ENCODE data around the gene TANGO6. TPM values are rescaled to one million over a fixed set of nuclear protein-coding genes. Genes with fewer than 3 reads are reported as not detected.
A peak's percentile ranks its signal among the peaks of the same experiment; 100 is the strongest.

TANGO6 gene
- total RNA-seq, 1 experiment from 2014 or later = 16.7 TPM

DNA sequence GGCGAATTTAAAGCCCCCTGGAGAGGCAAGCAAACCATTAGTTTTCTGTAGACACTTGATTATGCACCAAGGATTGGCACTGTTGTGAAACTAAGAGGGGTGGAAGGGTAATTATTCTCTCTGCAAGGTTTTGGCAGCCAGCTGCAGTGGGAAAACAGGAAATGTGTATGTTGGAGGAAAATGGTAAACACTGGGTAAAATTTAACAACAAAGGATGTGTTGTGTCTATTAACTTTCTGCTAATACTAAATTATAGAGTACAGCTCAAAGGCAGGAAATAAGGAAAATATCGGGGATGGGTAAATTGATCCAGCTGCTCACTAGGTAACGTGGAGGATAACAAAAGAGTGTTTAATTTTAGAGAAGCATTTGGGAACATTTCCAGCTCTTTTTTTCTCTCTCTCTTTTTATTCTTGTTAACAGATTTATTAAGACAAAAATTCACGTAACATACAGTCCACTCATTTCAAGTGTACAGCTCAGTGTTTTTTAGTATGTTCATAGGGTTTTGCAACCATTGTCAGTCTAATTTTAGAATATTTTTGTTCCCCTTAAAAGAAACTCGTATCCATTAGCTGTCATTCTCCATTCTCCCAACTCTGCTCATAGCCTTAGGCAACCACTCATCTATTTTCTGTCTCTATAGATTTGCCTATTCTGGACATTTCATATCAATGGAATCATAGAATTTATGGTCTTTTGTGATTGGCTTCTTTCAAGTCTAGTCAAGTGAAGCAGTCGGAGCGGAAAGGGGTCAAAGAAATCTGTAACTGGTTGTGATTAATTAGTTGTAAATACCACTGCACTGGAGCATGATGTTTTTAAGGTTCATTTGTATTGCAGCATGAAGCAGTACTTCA, 41.8 kb downstream of the TANGO6 start:
- DNase-seq = no peak
- no peaks in the 10 kb centered on the region; the same call in 1 of the 2 replicates for H3K36me3 ChIP-seq (replicated peaks; ENCODE audit: control insufficient read depth, insufficient read depth, low read length)

GRCh38 chr16:68887107-68887506, 43.8 kb downstream of the TANGO6 start:
- Histone ChIP-seq H3K36me3 (replicated peaks; ENCODE audit: control insufficient read depth, insufficient read depth, low read length) (no peaks in the 10 kb centered on the region; the same call in 1 of the 2 replicates), H3K27me3 (ENCODE audit: control insufficient read depth, insufficient read depth, low read length) (no peaks in the 10 kb centered on the region), H3K4me3 (ENCODE audit: insufficient read depth, low read depth, low read length) (no peak overlapping the region)
- DNase-seq = no peak

More for the DNA sequence above, 41.8 kb downstream of the TANGO6 start:
- H3K27me3 ChIP-seq (ENCODE audit: control insufficient read depth, insufficient read depth, low read length) = no peaks in the 10 kb centered on the region
- no peak overlapping the region for H3K4me3 ChIP-seq (ENCODE audit: insufficient read depth, low read depth, low read length)

DNA sequence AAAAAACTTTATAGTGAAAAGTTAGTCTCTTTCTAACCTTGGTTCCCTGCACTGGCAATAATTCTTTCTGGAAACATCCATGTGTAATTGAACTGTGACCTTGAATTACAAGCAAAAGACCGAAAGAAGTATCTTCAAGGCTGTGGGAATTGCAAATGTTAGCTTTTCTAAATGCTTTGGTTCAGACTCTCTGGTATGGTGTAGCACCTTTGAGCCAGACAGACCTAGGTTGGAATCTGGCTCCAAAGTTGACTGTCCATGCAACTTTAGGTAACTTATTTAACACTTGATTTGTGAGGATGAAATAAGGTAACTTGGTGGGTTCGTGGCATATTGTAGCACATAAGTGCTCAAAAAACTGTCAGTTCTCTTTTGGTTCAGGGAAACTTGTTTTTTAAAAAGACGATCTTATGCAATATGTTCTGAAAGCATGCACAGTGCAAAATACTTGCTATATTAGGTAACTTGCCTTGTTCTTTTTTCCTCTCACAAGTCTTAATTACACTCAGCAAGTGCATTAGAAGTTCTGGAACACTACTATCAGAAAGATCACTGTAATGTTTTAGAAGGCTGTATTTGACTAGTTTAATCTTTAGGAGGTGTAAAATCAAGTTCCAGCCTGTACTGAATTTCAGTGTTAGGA, 46.3 kb downstream of the TANGO6 start:
- no peaks in the 10 kb centered on the region for H3K27me3 ChIP-seq (ENCODE audit: control insufficient read depth, insufficient read depth, low read length)
- no peak overlapping the region for H3K4me3 ChIP-seq (ENCODE audit: insufficient read depth, low read depth, low read length)
- DNase-seq = no peak
- H3K36me3 ChIP-seq (replicated peaks; ENCODE audit: control insufficient read depth, insufficient read depth, low read length) = no peaks in the 10 kb centered on the region; the same call in 1 of the 2 replicates

DNA sequence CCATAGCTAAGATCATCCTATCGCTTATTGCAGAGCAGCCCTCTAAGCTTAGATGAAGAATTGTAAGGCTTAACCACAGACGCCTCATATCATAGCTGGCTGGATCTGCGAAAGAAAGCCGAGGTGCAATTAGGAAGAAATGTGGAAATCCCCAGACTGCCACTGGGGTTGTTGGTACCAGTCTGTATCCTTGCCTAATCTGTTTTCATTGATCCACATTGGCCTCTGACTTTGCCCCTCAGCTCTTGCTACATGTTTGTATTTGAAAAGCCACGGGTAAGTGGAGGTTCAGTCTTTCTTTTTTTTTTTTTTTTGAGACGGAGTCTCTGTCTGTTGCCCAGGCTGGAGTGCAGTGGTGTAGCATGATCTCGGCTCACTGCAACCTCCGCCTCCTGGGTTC, 48.9 kb downstream of the TANGO6 start:
- no peak for DNase-seq
- no peaks in the 10 kb centered on the region for H3K27me3 ChIP-seq (ENCODE audit: control insufficient read depth, insufficient read depth, low read length)
- no peaks in the 10 kb centered on the region; the same call in 1 of the 2 replicates for H3K36me3 ChIP-seq (replicated peaks; ENCODE audit: control insufficient read depth, insufficient read depth, low read length)
- no peak overlapping the region for H3K4me3 ChIP-seq (ENCODE audit: insufficient read depth, low read depth, low read length)

DNA sequence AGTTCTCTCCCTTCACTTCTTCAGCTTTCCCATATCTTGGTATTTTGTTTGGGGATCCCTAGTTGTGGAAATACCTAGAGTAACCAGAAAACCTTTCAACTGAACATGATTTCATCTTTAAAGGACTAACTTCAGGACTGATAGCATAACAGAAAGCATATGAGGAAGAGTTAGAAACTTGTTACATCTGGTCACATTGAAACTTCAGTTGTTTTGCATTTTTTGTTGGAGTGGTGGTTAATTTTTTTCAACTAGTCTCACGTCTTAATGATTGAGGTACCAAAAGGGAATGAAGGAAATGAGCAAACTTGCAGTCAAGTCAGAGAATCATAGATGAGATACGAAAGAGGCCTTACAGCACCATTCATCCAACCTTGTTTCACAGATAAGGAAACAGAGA, 49.6 kb downstream of the TANGO6 start:
- H3K4me3 ChIP-seq (ENCODE audit: insufficient read depth, low read depth, low read length) = no peak overlapping the region
- DNase-seq = no peak

DNA sequence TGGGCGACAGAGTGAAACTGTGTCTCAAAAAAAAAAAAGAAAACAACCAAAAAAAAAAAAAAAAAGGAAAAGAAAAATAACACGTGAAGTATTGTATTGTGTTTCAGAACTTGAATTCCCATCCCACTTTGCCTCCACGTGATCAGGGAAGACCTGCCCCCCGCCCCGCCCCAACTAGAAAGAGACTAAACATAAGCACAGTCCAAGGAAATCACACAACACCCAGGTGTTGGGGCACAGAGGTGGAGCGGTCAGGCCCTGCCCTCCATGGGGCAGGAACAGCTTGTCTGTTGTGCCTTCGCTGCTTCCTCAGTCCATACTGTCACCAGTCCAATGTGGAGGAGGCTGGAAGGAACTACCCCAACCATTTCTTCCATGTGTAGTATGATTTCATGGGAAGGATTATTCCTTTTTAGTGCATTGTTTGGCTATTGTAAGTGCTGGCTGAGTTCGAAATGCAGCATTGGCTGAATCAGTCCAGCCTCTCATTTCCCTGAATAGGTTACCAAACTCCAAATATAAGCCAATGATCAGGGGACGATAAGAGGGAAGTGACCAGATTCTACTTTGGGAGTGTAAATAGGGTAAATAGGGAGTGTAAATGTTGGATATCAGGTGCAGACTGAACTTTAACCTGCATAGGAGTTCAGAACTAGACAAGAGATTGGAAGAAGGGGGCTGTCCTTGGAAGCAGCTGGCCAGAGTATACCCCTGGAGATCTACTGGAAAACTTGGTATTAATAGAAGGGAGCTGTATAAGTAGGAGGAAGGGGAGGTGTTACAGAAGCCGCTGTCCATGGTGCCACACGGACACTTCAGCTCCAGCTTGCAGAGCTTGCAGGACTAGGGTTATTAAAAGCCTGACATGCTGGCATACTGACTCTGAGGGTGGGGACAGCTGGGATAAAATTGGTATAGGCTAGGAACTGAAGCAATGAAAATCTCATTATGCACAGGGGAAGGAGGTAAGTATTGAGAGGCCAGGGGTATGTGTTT, 50.7 kb downstream of the TANGO6 start:
- no peak overlapping the region for H3K4me3 ChIP-seq (ENCODE audit: insufficient read depth, low read depth, low read length)
- H3K36me3 ChIP-seq (replicated peaks; ENCODE audit: control insufficient read depth, insufficient read depth, low read length) = no peaks in the 10 kb centered on the region; the same call in 1 of the 2 replicates
- no peak for DNase-seq
- no peaks in the 10 kb centered on the region for H3K27me3 ChIP-seq (ENCODE audit: control insufficient read depth, insufficient read depth, low read length)

More for the DNA sequence above, 49.6 kb downstream of the TANGO6 start:
- no peaks in the 10 kb centered on the region; the same call in 1 of the 2 replicates for H3K36me3 ChIP-seq (replicated peaks; ENCODE audit: control insufficient read depth, insufficient read depth, low read length)
- H3K27me3 ChIP-seq (ENCODE audit: control insufficient read depth, insufficient read depth, low read length) = no peaks in the 10 kb centered on the region

- H3K4me3 ChIP-seq (ENCODE audit: insufficient read depth, low read depth, low read length) = no peak overlapping the region
- DNase-seq = no peak
- no peaks in the 10 kb centered on the region for H3K27me3 ChIP-seq (ENCODE audit: control insufficient read depth, insufficient read depth, low read length)
- H3K36me3 ChIP-seq (replicated peaks; ENCODE audit: control insufficient read depth, insufficient read depth, low read length) = no peaks in the 10 kb centered on the region; the same call in 1 of the 2 replicates
Observed at GRCh38 chr16:68894714-68895113, 51.4 kb downstream of the TANGO6 start.

DNA sequence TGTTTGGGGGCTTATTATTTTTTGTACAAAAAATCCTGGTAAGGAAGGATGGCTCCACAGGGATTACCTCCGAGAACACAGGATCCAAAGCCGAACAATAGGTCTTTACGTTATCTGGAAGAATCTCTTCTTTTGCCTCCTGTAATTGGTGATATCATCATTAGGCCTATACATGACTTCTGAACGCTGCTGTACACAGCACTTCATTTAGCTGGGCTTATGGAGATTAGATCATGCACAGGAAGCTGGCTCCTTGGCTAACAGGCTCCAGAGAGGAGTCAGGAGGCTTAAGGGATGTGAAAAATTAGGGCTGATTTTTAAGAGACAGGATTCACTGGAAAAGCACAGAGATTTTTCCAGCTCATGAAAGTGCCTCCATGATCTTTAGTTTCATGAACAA, 54.7 kb downstream of the TANGO6 start:
- H3K36me3 ChIP-seq (replicated peaks; ENCODE audit: control insufficient read depth, insufficient read depth, low read length) = no peaks in the 10 kb centered on the region; the same call in 1 of the 2 replicates
- H3K4me3 ChIP-seq (ENCODE audit: insufficient read depth, low read depth, low read length) = no peak overlapping the region
- no peak for DNase-seq
- H3K27me3 ChIP-seq (ENCODE audit: control insufficient read depth, insufficient read depth, low read length) = no peaks in the 10 kb centered on the region

DNA sequence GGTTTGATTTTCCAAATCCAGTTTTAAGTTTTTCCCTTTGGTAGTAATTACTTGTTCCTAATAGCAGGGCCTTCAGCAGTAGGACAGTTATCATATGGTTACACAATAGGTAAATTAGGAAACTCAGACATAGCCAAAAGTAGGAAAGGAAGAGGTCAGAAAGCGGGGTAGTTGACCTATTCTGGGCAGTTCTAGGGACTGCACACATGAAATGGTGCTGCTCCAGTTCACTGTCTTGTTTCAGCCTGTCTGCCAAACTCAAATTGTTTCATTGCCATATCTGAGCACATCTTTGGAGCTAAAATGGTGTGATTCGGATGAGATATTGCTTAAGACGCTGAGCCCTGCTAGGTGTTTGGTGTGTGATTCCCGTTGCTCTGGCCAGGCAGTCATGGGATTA, 56.7 kb downstream of the TANGO6 start:
- Histone ChIP-seq H3K36me3 (replicated peaks; ENCODE audit: control insufficient read depth, insufficient read depth, low read length) (no peaks in the 10 kb centered on the region), H3K4me3 (ENCODE audit: insufficient read depth, low read depth, low read length) (no peak overlapping the region), H3K27me3 (ENCODE audit: control insufficient read depth, insufficient read depth, low read length) (no peaks in the 10 kb centered on the region)
- no peak for DNase-seq

DNA sequence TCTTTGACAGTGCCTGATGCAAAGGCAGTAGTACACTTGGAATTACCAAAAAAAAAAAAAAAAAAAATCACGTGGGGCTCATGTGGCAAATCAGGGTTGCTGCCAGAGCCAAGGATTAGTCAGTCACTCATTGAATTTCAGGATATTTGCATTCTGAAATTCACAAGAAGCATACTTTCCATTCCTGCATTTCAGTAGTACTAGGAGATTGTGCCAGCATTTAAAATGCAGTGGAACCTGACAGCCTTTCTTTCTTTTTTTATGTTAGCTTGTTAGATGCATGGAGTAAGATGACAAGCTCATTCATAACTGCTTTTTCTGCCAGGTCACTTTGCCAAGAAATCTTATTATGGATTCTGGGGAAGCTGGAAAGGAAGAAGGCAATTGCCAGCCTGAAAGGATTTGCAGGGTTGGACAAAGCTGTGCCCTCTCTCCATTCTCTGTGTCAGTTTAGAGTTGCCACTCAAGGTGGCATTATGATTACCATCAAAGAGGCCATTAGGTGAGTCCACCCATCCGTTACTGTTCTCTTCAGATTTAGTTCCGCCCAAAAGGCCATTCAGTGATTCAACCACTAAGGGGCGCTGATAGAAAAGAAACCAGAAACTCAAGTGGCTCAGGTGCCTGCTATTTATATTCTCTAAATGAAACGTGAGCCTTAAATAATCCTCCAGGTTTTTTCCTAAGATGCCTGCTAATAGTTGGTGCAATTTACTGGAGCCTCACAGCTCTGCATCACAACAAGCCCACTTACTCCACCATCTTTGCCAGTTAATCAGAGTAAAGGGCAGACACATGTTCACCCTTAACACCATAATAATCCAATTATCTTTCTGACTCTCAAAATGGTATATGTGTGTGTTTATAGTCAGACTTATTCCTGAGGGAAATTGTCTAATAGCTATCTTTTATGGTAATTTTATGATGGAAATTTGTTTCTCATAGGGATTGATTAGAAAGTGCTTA, 59.0 kb downstream of the TANGO6 start:
- Histone ChIP-seq H3K4me3 (ENCODE audit: insufficient read depth, low read depth, low read length) (no peak overlapping the region), H3K36me3 (replicated peaks; ENCODE audit: control insufficient read depth, insufficient read depth, low read length) (no peaks in the 10 kb centered on the region), H3K27me3 (ENCODE audit: control insufficient read depth, insufficient read depth, low read length) (no peaks in the 10 kb centered on the region)
- peak; percentile 60 for DNase-seq

DNA sequence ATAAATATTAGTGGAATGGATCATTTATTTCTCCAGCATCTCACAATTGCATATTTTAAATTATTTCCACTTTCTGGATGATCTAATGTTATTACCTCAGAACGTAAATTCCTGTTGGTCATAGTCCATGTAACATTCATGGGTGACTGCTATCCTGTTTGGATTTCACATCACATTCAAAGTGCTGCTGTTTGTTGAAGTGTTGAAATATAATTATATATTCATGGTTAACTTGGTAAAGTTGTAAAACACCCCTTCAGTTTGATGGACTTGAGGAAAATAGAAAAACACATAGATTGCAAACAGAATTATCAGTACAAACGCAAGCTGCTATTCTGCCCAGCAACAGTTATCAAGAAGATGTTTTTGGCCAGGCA, 59.6 kb downstream of the TANGO6 start:
- no peaks in the 10 kb centered on the region for H3K27me3 ChIP-seq (ENCODE audit: control insufficient read depth, insufficient read depth, low read length)
- no peak overlapping the region for H3K4me3 ChIP-seq (ENCODE audit: insufficient read depth, low read depth, low read length)
- no peak for DNase-seq
- no peaks in the 10 kb centered on the region; the same call in 1 of the 2 replicates for H3K36me3 ChIP-seq (replicated peaks; ENCODE audit: control insufficient read depth, insufficient read depth, low read length)

GRCh38 chr16:68907297-68907696, 64.0 kb downstream of the TANGO6 start:
- Histone ChIP-seq H3K27me3 (ENCODE audit: control insufficient read depth, insufficient read depth, low read length) (no peaks in the 10 kb centered on the region), H3K36me3 (replicated peaks; ENCODE audit: control insufficient read depth, insufficient read depth, low read length) (no peaks in the 10 kb centered on the region; the same call in 1 of the 2 replicates), H3K4me3 (ENCODE audit: insufficient read depth, low read depth, low read length) (no peak overlapping the region)
- DNase-seq = no peak

DNA sequence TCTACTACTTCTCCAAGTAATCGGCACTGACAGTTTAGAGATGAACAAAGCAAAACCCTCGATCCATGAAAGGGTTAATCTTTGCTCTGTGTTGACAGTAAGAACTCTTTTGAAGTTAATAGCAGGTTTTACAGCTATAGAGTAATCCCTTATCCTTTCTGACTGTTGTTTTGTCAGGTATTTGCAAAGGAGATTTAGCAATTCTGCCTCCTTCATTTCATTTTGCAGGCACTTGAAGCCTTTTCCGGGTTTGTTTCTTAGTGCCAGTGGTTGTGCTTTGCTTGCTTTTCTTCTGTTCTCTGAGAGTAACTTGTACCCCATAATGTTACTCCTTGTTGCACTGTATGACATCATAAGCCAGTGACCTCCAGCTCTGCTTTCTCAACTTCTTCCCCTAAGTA, 64.5 kb downstream of the TANGO6 start:
- Histone ChIP-seq H3K4me3 (ENCODE audit: insufficient read depth, low read depth, low read length) (no peak overlapping the region), H3K27me3 (ENCODE audit: control insufficient read depth, insufficient read depth, low read length) (no peaks in the 10 kb centered on the region), H3K36me3 (replicated peaks; ENCODE audit: control insufficient read depth, insufficient read depth, low read length) (no peaks in the 10 kb centered on the region; the same call in 1 of the 2 replicates)
- DNase-seq = no peak

All from H7 (cell line).